Neutrophil (primary cell): ENCODE results near the gene HAO2.

Source experiments
- H3K27ac ChIP-seq: fragments of 200-600 bp; sonication (generic); 2 replicates; pipeline ENCODE4 v1.5.1; 2016; ENCODE audit warnings: mild to moderate bottlenecking, moderate library complexity
- H3K27me3 ChIP-seq: fragments of 200-600 bp; sonication (generic); 2 replicates; pipeline ENCODE4 v1.6.0; 2016; ENCODE audit warnings: mild to moderate bottlenecking
- H3K36me3 ChIP-seq: fragments of 200-600 bp; sonication (generic); 2 replicates; pipeline ENCODE4 v1.5.1; 2017
- H3K4me1 ChIP-seq, 2 experiments: fragments of 200-600 bp in 1 of 2; sonication (generic) in 1 of 2; 1 replicate in 1 of 2; 2 replicates in 1 of 2; pipeline versions ENCODE4 v1.5.1 to v1.6.1; 2013 to 2016; ENCODE audit warnings: low read depth in 1 of 2, low read length in 1 of 2, mild to moderate bottlenecking in 1 of 2, moderate library complexity in 1 of 2; ENCODE audit not compliant: control insufficient read depth in 1 of 2, insufficient read depth in 1 of 2
- H3K4me3 ChIP-seq, 2 experiments: fragments of 200-600 bp in 1 of 2; sonication (generic) in 1 of 2; 1 replicate in 1 of 2; 2 replicates in 1 of 2; pipeline ENCODE4 v1.5.1; 2013 to 2016; ENCODE audit warnings: low read depth in 1 of 2, low read length in 1 of 2, mild to moderate bottlenecking in 1 of 2, moderate library complexity in 1 of 2
- H3K9me3 ChIP-seq: fragments of 200-600 bp; sonication (generic); 2 replicates; pipeline ENCODE4 v1.5.1; 2016
- TF ChIP-seq, protein P1 (sequence below): fragments of 200-600 bp; sonication (generic); IDR thresholded peaks from 2 replicates; pipeline ENCODE4 v1.5.1; 2016; ENCODE audit warnings: antibody characterized with exemption

The HAO2 gene

DNA sequence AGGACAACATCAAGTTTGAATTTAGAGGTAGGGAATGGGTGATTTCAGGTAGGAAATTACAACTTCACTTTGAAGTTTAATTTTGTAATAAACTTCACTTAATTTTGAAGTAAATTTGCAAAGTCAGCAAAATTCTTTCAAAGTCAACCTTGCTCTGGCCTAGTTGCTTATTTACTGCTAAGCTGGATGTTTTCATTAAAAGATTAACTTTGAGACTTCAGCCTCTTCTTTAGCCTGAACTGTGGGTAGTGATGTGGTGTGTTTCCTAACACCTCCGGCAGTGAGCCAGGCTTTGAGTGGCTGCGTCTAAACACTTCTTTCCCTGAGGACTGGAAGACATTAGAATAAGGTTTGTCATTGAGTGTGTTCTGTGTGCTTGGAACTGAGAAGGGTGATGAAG is at the start of gene HAO2:
HAO2 (plus strand) TSS at position 232 of the 400 bp plus-strand sequence. CDS start 12,301 bp downstream, outside the sequence.
- TF ChIP-seq, protein P1, sequence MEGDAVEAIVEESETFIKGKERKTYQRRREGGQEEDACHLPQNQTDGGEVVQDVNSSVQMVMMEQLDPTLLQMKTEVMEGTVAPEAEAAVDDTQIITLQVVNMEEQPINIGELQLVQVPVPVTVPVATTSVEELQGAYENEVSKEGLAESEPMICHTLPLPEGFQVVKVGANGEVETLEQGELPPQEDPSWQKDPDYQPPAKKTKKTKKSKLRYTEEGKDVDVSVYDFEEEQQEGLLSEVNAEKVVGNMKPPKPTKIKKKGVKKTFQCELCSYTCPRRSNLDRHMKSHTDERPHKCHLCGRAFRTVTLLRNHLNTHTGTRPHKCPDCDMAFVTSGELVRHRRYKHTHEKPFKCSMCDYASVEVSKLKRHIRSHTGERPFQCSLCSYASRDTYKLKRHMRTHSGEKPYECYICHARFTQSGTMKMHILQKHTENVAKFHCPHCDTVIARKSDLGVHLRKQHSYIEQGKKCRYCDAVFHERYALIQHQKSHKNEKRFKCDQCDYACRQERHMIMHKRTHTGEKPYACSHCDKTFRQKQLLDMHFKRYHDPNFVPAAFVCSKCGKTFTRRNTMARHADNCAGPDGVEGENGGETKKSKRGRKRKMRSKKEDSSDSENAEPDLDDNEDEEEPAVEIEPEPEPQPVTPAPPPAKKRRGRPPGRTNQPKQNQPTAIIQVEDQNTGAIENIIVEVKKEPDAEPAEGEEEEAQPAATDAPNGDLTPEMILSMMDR = no peak
- Histone ChIP-seq H3K9me3 (no peaks in the 10 kb centered on the region), H3K36me3 (no peaks in the 10 kb centered on the region), H3K4me1 (no peaks in the 10 kb centered on the region), H3K4me3 (no peak within 1 kb of the TSS), H3K27ac (no peak within 1 kb of the TSS), H3K27me3 (peaks cover 18% of the 10 kb centered on the region)

DNA sequence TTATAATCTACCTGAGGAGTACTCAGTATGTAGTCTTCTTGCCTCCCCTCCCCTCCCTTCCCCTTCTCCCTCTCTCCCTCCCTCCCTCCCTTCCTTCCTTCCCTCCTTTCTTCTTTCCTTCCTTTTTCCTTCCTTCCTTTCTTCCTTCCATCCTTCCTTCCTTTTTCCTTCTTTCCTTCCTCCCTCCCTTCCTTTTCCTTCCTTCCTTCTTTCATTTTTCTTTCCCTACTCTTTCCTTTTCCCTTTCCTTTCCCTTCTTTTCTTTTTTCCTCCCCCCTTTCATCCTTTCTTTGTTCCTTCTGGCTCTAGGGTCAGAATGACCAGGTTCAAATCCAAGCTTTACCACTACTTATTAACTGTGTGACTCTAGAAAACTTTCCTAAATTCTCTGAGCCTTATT is 48.5 kb upstream of the HAO2 start:
- H3K9me3 ChIP-seq = no peaks in the 10 kb centered on the region
- H3K4me1 ChIP-seq = no peaks in the 10 kb centered on the region
- TF ChIP-seq, protein P1 = no peak
- no peak overlapping the region for H3K4me3 ChIP-seq
- H3K27ac ChIP-seq = no peak overlapping the region
- H3K27me3 ChIP-seq = peaks cover 1% of the 10 kb centered on the region
- no peaks in the 10 kb centered on the region for H3K36me3 ChIP-seq

DNA sequence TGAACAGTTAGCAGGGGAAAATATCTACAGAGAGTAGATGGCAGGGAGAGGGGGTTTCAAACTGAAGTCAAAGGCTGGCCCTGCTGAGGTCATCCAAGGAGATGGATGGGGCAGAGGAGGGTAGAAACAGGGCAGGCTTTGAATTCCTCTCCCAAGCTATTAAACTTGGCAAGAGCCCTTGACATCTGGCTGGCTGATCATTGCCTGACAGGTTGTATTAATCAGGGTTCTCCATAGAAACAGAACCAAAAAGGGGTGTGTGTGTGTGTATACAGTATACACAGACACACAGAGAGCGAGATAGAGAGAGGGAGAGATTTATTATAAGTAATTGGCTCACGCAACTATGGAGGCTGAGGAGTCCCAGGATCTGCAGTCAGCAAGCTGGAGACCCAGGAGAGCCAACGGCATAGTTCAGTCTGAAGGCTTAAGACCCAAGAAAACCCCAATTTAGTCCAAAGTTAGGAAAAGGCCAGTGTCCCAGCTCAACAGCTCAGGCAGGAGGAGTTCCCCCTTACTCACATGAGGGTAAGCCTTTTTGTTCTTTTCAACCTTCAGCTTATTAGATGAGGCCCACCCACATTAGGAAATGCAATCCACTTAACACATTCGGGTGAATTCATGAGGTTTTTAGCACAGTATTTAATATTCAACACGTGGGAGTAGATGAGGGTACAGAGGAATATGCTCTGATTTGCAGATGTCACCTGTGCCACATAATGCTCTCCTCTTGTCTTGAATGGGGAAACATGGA is 46.7 kb upstream of the HAO2 start:
- H3K4me3 ChIP-seq = no peak overlapping the region
- TF ChIP-seq, protein P1 = no peak
- peaks cover 19% of the 10 kb centered on the region for H3K27me3 ChIP-seq
- no peaks in the 10 kb centered on the region for H3K36me3 ChIP-seq
- H3K27ac ChIP-seq = no peak overlapping the region
- H3K9me3 ChIP-seq = no peaks in the 10 kb centered on the region
- H3K4me1 ChIP-seq = no peaks in the 10 kb centered on the region

DNA sequence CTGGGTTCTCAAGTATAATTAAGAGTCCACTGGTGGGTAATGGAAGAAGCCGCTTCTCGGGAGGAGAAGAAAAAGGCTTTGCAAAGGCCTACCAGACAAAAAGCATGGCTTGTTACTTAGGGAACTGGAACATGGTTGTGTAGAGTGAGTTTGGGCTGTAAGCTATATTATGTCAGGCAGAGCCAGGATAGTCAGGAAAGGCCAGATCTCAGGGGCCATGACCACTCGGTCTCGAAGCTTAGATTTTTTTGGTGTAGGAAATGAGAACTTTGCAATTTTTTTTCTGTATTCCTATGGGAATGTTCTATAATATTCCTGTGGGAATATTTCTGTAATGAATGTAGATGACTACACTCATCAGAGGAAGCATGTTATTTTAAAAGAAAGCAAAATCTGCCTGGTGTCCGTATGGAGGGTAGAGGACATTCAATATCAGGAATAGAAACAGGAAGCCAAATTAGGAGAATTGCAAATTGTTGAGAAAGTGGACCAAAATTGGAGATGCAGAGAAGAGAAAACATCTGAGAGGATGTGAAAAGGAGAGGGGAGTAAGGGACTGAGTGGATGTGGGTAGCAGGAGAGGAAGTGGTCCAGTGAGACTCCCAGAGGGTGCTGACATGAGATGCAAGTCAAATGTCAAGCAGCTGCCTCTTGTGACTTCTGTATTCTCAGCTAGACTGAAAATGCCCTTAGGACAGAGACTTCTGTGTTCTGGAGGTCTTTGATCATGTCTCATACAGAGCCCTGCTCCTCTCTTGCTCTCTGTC is 45.2 kb upstream of the HAO2 start:
- Histone ChIP-seq H3K27ac (no peak overlapping the region), H3K9me3 (no peaks in the 10 kb centered on the region), H3K27me3 (peaks cover 34% of the 10 kb centered on the region), H3K36me3 (no peaks in the 10 kb centered on the region), H3K4me1 (peaks cover 4 to 5% of the 10 kb centered on the region in 2 experiments), H3K4me3 (no peak overlapping the region)
- TF ChIP-seq, protein P1 = no peak

DNA sequence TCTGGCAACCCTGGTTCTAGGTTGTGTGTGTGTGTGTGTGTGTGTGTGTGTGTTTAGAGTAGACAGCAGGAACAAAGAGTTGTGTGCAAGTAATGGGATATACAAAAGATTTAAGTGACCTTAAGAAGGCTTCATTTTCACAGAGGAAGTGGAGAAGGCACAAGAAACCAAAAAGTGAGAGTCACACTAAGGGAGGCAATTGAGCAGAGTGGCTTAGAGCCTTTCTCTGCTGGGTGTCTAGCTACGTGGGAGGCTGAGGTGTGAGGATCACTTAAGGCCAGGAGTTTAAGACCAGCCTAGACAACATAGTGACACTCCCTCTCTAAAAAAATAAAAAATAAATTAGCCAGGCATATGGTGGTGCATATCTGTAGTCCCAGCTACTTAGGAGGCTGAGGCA is 44.4 kb upstream of the HAO2 start:
- Histone ChIP-seq H3K4me3 (no peak overlapping the region), H3K9me3 (no peaks in the 10 kb centered on the region)
- TF ChIP-seq, protein P1 = no peak

More for the DNA sequence above, 44.4 kb upstream of the HAO2 start:
- Histone ChIP-seq H3K36me3 (no peaks in the 10 kb centered on the region), H3K27ac (no peak overlapping the region), H3K4me1 (peaks cover 4 to 5% of the 10 kb centered on the region in 2 experiments), H3K27me3 (peaks cover 41% of the 10 kb centered on the region)
